GM23338 (cell line): ENCODE measurements around the gene ANKH. TPM values are rescaled to one million over a fixed set of nuclear protein-coding genes. Genes with fewer than 3 reads are reported as not detected.
A peak's percentile ranks its signal among the peaks of the same experiment; 100 is the strongest.

Source experiments
- ATAC-seq: fragments of 200-7000 bp; cut with Tn5 transposase; 3 replicates; pipeline ENCODE4 v1.9.1; 2020
- DNase-seq: peaks from one replicate; pipeline ENCODE4 v3.0.0-alpha.2; 2015; ENCODE audit warnings: low spot score
- H2AFZ ChIP-seq: fragments of 200-600 bp; sonication (generic); 2 replicates; pipeline ENCODE4 v1.8.0; 2016; ENCODE audit warnings: antibody characterized with exemption, mild to moderate bottlenecking, moderate library complexity
- H3F3A ChIP-seq: fragments of 200-600 bp; sonication (generic); replicated peaks from 2 replicates; pipeline ENCODE4 v1.8.0; 2017; ENCODE audit warnings: antibody characterized with exemption, mixed run types, low read depth
- H3K27ac ChIP-seq: fragments of 200-600 bp; sonication (generic); 2 replicates; pipeline ENCODE4 v1.6.1; 2016; ENCODE audit warnings: low read depth
- H3K27me3 ChIP-seq: fragments of 200-600 bp; sonication (generic); 2 replicates; pipeline ENCODE4 v1.8.0; 2016; ENCODE audit warnings: mild to moderate bottlenecking, mixed run types, moderate library complexity; ENCODE audit not compliant: insufficient read depth
- H3K36me3 ChIP-seq: fragments of 200-600 bp; sonication (generic); 2 replicates; pipeline ENCODE4 v1.8.0; 2016; ENCODE audit warnings: mild to moderate bottlenecking; ENCODE audit not compliant: insufficient read depth
- H3K4me1 ChIP-seq: fragments of 200-600 bp; sonication (generic); 2 replicates; pipeline ENCODE4 v1.8.0; 2016; ENCODE audit warnings: mild to moderate bottlenecking, moderate library complexity; ENCODE audit not compliant: insufficient read depth
- H3K4me2 ChIP-seq: fragments of 200-600 bp; sonication (generic); 2 replicates; pipeline ENCODE4 v1.7.1; 2017; ENCODE audit warnings: mixed run types
- H3K4me3 ChIP-seq: fragments of 200-600 bp; sonication (generic); 2 replicates; pipeline ENCODE4 v1.6.1; 2016; ENCODE audit warnings: mixed run types
- H3K79me2 ChIP-seq: fragments of 200-600 bp; sonication (generic); replicated peaks from 2 replicates; pipeline ENCODE4 v1.8.0; 2017; ENCODE audit warnings: mild to moderate bottlenecking; ENCODE audit not compliant: insufficient read depth
- H3K9me2 ChIP-seq: fragments of 200-600 bp; sonication (generic); 2 replicates; pipeline ENCODE4 v1.8.0; 2017; ENCODE audit not compliant: insufficient read depth
- H4K20me1 ChIP-seq: fragments of 200-600 bp; sonication (generic); replicated peaks from 2 replicates; pipeline ENCODE4 v1.8.0; 2017; ENCODE audit warnings: mild to moderate bottlenecking; ENCODE audit not compliant: insufficient read depth
- H3K27ac Mint-ChIP-seq: 2 replicates; pipeline ENCODE4 v1.8.0; 2020; ENCODE audit warnings: inconsistent platforms, mild to moderate bottlenecking, moderate library complexity, mixed read lengths
- H3K27me3 Mint-ChIP-seq: 3 replicates; pipeline ENCODE4 v1.8.0; 2022; ENCODE audit warnings: low read depth, mild to moderate bottlenecking, moderate library complexity, mixed read lengths, inconsistent platforms; ENCODE audit not compliant: insufficient read depth, poor library complexity
- H3K36me3 Mint-ChIP-seq: 3 replicates; pipeline ENCODE4 v1.8.0; 2021; ENCODE audit warnings: low read depth, mild to moderate bottlenecking, inconsistent platforms, moderate library complexity, mixed read lengths
- H3K4me1 Mint-ChIP-seq: 3 replicates; pipeline ENCODE4 v1.8.0; 2020; ENCODE audit warnings: mild to moderate bottlenecking, inconsistent platforms, mixed read lengths
- H3K4me3 Mint-ChIP-seq: 3 replicates; pipeline ENCODE4 v1.8.0; 2021; ENCODE audit warnings: moderate library complexity, mild to moderate bottlenecking, inconsistent platforms, mixed read lengths
- H3K9me3 Mint-ChIP-seq: 3 replicates; pipeline ENCODE4 v1.8.0; 2020; ENCODE audit warnings: moderate library complexity, mild to moderate bottlenecking, inconsistent platforms, mixed read lengths
- CREB1 ChIP-seq: fragments of 250-450 bp; sonication (Bioruptor Pico); IDR thresholded peaks from 2 replicates; pipeline ENCODE4 v1.5.0; 2020; ENCODE audit warnings: low read depth, mild to moderate bottlenecking, moderate library complexity
- EZH2 ChIP-seq: fragments of 200-600 bp; sonication (generic); IDR thresholded peaks from one replicate; pipeline ENCODE4 v1.8.0; 2017; ENCODE audit warnings: antibody characterized with exemption, mild to moderate bottlenecking, low read depth; ENCODE audit not compliant: unreplicated experiment
- EZH2phosphoT487 ChIP-seq: fragments of 200-600 bp; sonication (generic); IDR thresholded peaks from one replicate; pipeline ENCODE4 v1.8.1; 2018; ENCODE audit warnings: antibody characterized with exemption; ENCODE audit not compliant: unreplicated experiment
- JUNB ChIP-seq: IDR thresholded peaks from one replicate; pipeline ENCODE4 v1.6.1; 2016; ENCODE audit warnings: antibody characterized with exemption; ENCODE audit not compliant: unreplicated experiment
- POLR2AphosphoS5 ChIP-seq: IDR thresholded peaks from 2 replicates; pipeline ENCODE4 v1.6.1; 2016; ENCODE audit warnings: antibody characterized with exemption, low read depth
- REST ChIP-seq: IDR thresholded peaks from one replicate; pipeline ENCODE4 v1.6.1; 2018; ENCODE audit warnings: antibody characterized with exemption; ENCODE audit not compliant: unreplicated experiment
- STAT1 ChIP-seq: IDR thresholded peaks from one replicate; pipeline ENCODE4 v1.6.1; 2016; ENCODE audit warnings: antibody characterized with exemption; ENCODE audit not compliant: unreplicated experiment
- ZNF114 ChIP-seq: fragments of 250-450 bp; sonication (Bioruptor Pico); IDR thresholded peaks from 2 replicates; pipeline ENCODE4 v1.5.0; 2020; ENCODE audit warnings: mild to moderate bottlenecking, moderate library complexity
- ZNF462 ChIP-seq: fragments of 250-450 bp; sonication (Bioruptor Pico); IDR thresholded peaks from 2 replicates; pipeline ENCODE4 v1.5.0; 2020; ENCODE audit warnings: mild to moderate bottlenecking, moderate library complexity
- polyA plus RNA-seq: library from polyadenylated mRNA; unstranded; fragments of >200 nt; fragmentation: Nextera tagmentation; extraction: Ambion mirVana; gene quantifications from 2 replicates; pipeline ENCODE4 v1.2.1, GENCODE V29; 2016
- total RNA-seq: library from RNA; depleted of rRNA; stranded (reverse); fragments of >200 nt; shearing (Covaris generic); gene quantifications from 2 replicates; pipeline ENCODE4 v1.2.3, GENCODE V29; 2014

The ANKH gene
- total and polyA plus RNA-seq, 2 experiments from 2014 or later: 5.0 to 6.1 TPM

- peaks cover 31% of the 10 kb centered on the region for H3K4me1 ChIP-seq
- H3K79me2 ChIP-seq: no peaks in the 10 kb centered on the region
- ATAC-seq: peak; percentile 43; the same call in 2 of the 3 replicates
- DNase-seq: no peak
- H3K9me3 Mint-ChIP-seq: no peaks in the 10 kb centered on the region
- H3K27me3 Mint-ChIP-seq: peaks cover 5% of the 10 kb centered on the region
- no peaks in the 10 kb centered on the region for H3K36me3 ChIP-seq
- no peaks in the 10 kb centered on the region for H4K20me1 ChIP-seq
- H3K27me3 ChIP-seq: no peaks in the 10 kb centered on the region
- no peak for TF ChIP-seq REST
- no peak for TF ChIP-seq POLR2AphosphoS5
- TF ChIP-seq ZNF114 (CRISPR knock-in tag): no peak
- no peak for TF ChIP-seq JUNB
- no peak for TF ChIP-seq STAT1
- H3K4me3 Mint-ChIP-seq: no peak overlapping the region; the same call in 2 of the 3 replicates
- H3K27ac Mint-ChIP-seq: no peak overlapping the region
- H3K4me1 Mint-ChIP-seq: peaks cover 35% of the 10 kb centered on the region
- no peaks in the 10 kb centered on the region for H3K9me2 ChIP-seq
- no peak overlapping the region for H3K4me3 ChIP-seq
- H2AFZ ChIP-seq: no peak overlapping the region
- H3K36me3 Mint-ChIP-seq: 0 out of 3 replicates have a peak, but pooled peaks cover 4% of the 10 kb centered on the region
- no peaks in the 10 kb centered on the region for H3F3A ChIP-seq
- no peak overlapping the region; the same call in 1 of the 2 replicates for H3K27ac ChIP-seq
- peak overlapping the region; percentile 52; the same call in 1 of the 2 replicates for H3K4me2 ChIP-seq
These were observed 129.7 kb downstream of the ANKH start for GRCh38 chr5:14741801-14742440.

GRCh38 chr5:14741131-14741530 lies 130.4 kb downstream of the ANKH start:
- Mint-ChIP-seq H3K9me3 (no peaks in the 10 kb centered on the region), H3K4me1 (peaks cover 35% of the 10 kb centered on the region), H3K27me3 (peaks cover 5% of the 10 kb centered on the region), H3K36me3 (0 out of 3 replicates have a peak, but pooled peaks cover 4% of the 10 kb centered on the region), H3K4me3 (no peak overlapping the region), H3K27ac (no peak overlapping the region)
- Histone ChIP-seq H3K4me1 (peaks cover 31% of the 10 kb centered on the region), H3K4me2 (peak overlapping the region; percentile 52; the same call in 1 of the 2 replicates), H3K4me3 (no peak overlapping the region), H2AFZ (no peak overlapping the region), H3K36me3 (no peaks in the 10 kb centered on the region), H3K27me3 (no peaks in the 10 kb centered on the region), H4K20me1 (no peaks in the 10 kb centered on the region), H3K27ac (no peak overlapping the region; the same call in 1 of the 2 replicates), H3K9me2 (no peaks in the 10 kb centered on the region), H3K79me2 (no peaks in the 10 kb centered on the region), H3F3A (no peaks in the 10 kb centered on the region)
- ATAC-seq (peak; percentile 15; the same call in 1 of the 3 replicates), DNase-seq (no peak)
- no peak for TF ChIP-seq CREB1
- TF ChIP-seq JUNB: no peak
- TF ChIP-seq EZH2: no peak
- no peak for TF ChIP-seq ZNF462
- TF ChIP-seq EZH2phosphoT487: no peak
